HUES48 (cell line): ENCODE data around the gene ACOX3.

Source experiments
- H3K27ac ChIP-seq: one replicate; pipeline ENCODE4 v1.7.0; 2013; ENCODE audit warnings: low read depth, low read length, inconsistent platforms
- H3K27me3 ChIP-seq: 2 replicates; pipeline ENCODE4 v1.6.1; 2013; ENCODE audit warnings: mild to moderate bottlenecking, low read length; ENCODE audit not compliant: control insufficient read depth, insufficient read depth
- H3K36me3 ChIP-seq: 2 replicates; pipeline ENCODE4 v1.6.1; 2013; ENCODE audit warnings: low read length; ENCODE audit not compliant: control insufficient read depth, insufficient read depth
- H3K4me1 ChIP-seq: 2 replicates; pipeline ENCODE4 v1.6.1; 2013; ENCODE audit warnings: mild to moderate bottlenecking, low read length; ENCODE audit not compliant: control insufficient read depth, insufficient read depth
- H3K4me3 ChIP-seq: 2 replicates; pipeline ENCODE4 v1.5.1; 2013; ENCODE audit warnings: mild to moderate bottlenecking, low read depth, low read length
- H3K9ac ChIP-seq: 2 replicates; pipeline ENCODE4 v1.6.1; 2013; ENCODE audit warnings: mild to moderate bottlenecking, low read depth, low read length, moderate library complexity
- H3K9me3 ChIP-seq: 2 replicates; pipeline ENCODE4 v1.6.1; 2013; ENCODE audit warnings: low read length; ENCODE audit not compliant: control insufficient read depth, insufficient read depth

Gene ACOX3

GRCh38 chr4:8394806-8395205, 45.7 kb downstream of the ACOX3 start:
- H3K27me3 ChIP-seq = no peaks in the 10 kb centered on the region
- no peak overlapping the region for H3K4me3 ChIP-seq
- no peaks in the 10 kb centered on the region for H3K36me3 ChIP-seq
- H3K27ac ChIP-seq = no peak overlapping the region
- H3K9me3 ChIP-seq = no peaks in the 10 kb centered on the region
- H3K4me1 ChIP-seq = peaks cover 11% of the 10 kb centered on the region
- H3K9ac ChIP-seq = no peak overlapping the region

GRCh38 chr4:8394061-8394519, 46.4 kb downstream of the ACOX3 start:
- Histone ChIP-seq H3K27ac (no peak overlapping the region), H3K4me3 (no peak overlapping the region), H3K9ac (no peak overlapping the region), H3K36me3 (no peaks in the 10 kb centered on the region), H3K27me3 (no peaks in the 10 kb centered on the region), H3K9me3 (no peaks in the 10 kb centered on the region), H3K4me1 (peaks cover 11% of the 10 kb centered on the region)

- Histone ChIP-seq H3K27me3 (no peaks in the 10 kb centered on the region), H3K9ac (no peak overlapping the region), H3K9me3 (no peaks in the 10 kb centered on the region), H3K4me1 (peaks cover 11% of the 10 kb centered on the region), H3K36me3 (no peaks in the 10 kb centered on the region), H3K4me3 (no peak overlapping the region), H3K27ac (no peak overlapping the region)
Measured at GRCh38 chr4:8393593-8394038, 46.9 kb downstream of the ACOX3 start.

GRCh38 chr4:8392591-8393190, 47.8 kb downstream of the ACOX3 start:
- H3K36me3 ChIP-seq = no peaks in the 10 kb centered on the region
- H3K27me3 ChIP-seq = no peaks in the 10 kb centered on the region
- no peak overlapping the region for H3K27ac ChIP-seq
- peaks cover 11% of the 10 kb centered on the region for H3K4me1 ChIP-seq
- H3K9me3 ChIP-seq = no peaks in the 10 kb centered on the region
- no peak overlapping the region for H3K4me3 ChIP-seq
- H3K9ac ChIP-seq = no peak overlapping the region

- Histone ChIP-seq H3K9ac (no peak overlapping the region), H3K36me3 (no peaks in the 10 kb centered on the region), H3K9me3 (no peaks in the 10 kb centered on the region), H3K27ac (no peak overlapping the region), H3K4me3 (no peak overlapping the region), H3K27me3 (no peaks in the 10 kb centered on the region), H3K4me1 (peaks cover 6% of the 10 kb centered on the region; the same call in 1 of the 2 replicates)
Measured at GRCh38 chr4:8391972-8392371, 48.6 kb downstream of the ACOX3 start.

- Histone ChIP-seq H3K9me3 (no peaks in the 10 kb centered on the region), H3K27ac (no peak overlapping the region), H3K36me3 (no peaks in the 10 kb centered on the region), H3K4me1 (no peaks in the 10 kb centered on the region), H3K9ac (no peak overlapping the region), H3K4me3 (no peak overlapping the region), H3K27me3 (no peaks in the 10 kb centered on the region)
Measured at GRCh38 chr4:8391071-8391470, 49.5 kb downstream of the ACOX3 start.

- Histone ChIP-seq H3K9ac (no peak overlapping the region), H3K9me3 (no peaks in the 10 kb centered on the region), H3K27me3 (no peaks in the 10 kb centered on the region), H3K36me3 (no peaks in the 10 kb centered on the region), H3K4me1 (no peaks in the 10 kb centered on the region), H3K27ac (no peak overlapping the region), H3K4me3 (no peak overlapping the region)
Measured at GRCh38 chr4:8390577-8390976, 49.9 kb downstream of the ACOX3 start.

GRCh38 chr4:8388528-8388870, 52.0 kb downstream of the ACOX3 start:
- no peaks in the 10 kb centered on the region for H3K36me3 ChIP-seq
- H3K27me3 ChIP-seq = no peaks in the 10 kb centered on the region
- H3K9me3 ChIP-seq = no peaks in the 10 kb centered on the region
- H3K4me1 ChIP-seq = no peaks in the 10 kb centered on the region
- H3K4me3 ChIP-seq = no peak overlapping the region
- H3K27ac ChIP-seq = no peak overlapping the region
- H3K9ac ChIP-seq = no peak overlapping the region

GRCh38 chr4:8387615-8388527, 52.7 kb downstream of the ACOX3 start:
- Histone ChIP-seq H3K9ac (no peak overlapping the region), H3K4me1 (no peaks in the 10 kb centered on the region), H3K9me3 (no peaks in the 10 kb centered on the region), H3K4me3 (no peak overlapping the region), H3K36me3 (no peaks in the 10 kb centered on the region), H3K27ac (no peak overlapping the region), H3K27me3 (no peaks in the 10 kb centered on the region)

GRCh38 chr4:8387194-8387593, 53.3 kb downstream of the ACOX3 start:
- Histone ChIP-seq H3K4me1 (no peaks in the 10 kb centered on the region), H3K4me3 (no peak overlapping the region), H3K9me3 (no peaks in the 10 kb centered on the region), H3K27me3 (no peaks in the 10 kb centered on the region), H3K36me3 (no peaks in the 10 kb centered on the region), H3K27ac (no peak overlapping the region), H3K9ac (no peak overlapping the region)

- Histone ChIP-seq H3K9me3 (no peaks in the 10 kb centered on the region), H3K4me1 (no peaks in the 10 kb centered on the region), H3K4me3 (no peak overlapping the region), H3K9ac (no peak overlapping the region), H3K27me3 (no peaks in the 10 kb centered on the region), H3K36me3 (no peaks in the 10 kb centered on the region), H3K27ac (no peak overlapping the region)
Measured at GRCh38 chr4:8386731-8387130, 53.8 kb downstream of the ACOX3 start.
